GM19397 (cell line): ENCODE data around the gene RPTOR.

ENCODE experiments used
- ATAC-seq: cut with Tn5 transposase; IDR thresholded peaks from one replicate; pipeline ENCODE4 v1.9.1; 2021; ENCODE audit warnings: mild to moderate bottlenecking, moderate library complexity; ENCODE audit not compliant: unreplicated experiment

Gene RPTOR

GRCh38 chr17:80853076-80853475, 308.4 kb downstream of the RPTOR start:
- no peak for ATAC-seq

- ATAC-seq, result no peak
These were observed 309.6 kb downstream of the RPTOR start for GRCh38 chr17:80854220-80854619.

GRCh38 chr17:80855196-80855947, 310.7 kb downstream of the RPTOR start:
- ATAC-seq, result no peak

GRCh38 chr17:80855948-80856862, 311.6 kb downstream of the RPTOR start:
- peak; percentile 60 for ATAC-seq

- no peak for ATAC-seq
These were observed 312.5 kb downstream of the RPTOR start for GRCh38 chr17:80856863-80857755.

- ATAC-seq, result no peak
These were observed 313.1 kb downstream of the RPTOR start for GRCh38 chr17:80857756-80858171.

- ATAC-seq, result no peak
These were observed 313.8 kb downstream of the RPTOR start for GRCh38 chr17:80858301-80859001.

- ATAC-seq, result no peak
These were observed 314.6 kb downstream of the RPTOR start for GRCh38 chr17:80859002-80859941.

- no peak for ATAC-seq
These were observed 315.5 kb downstream of the RPTOR start for GRCh38 chr17:80860101-80860671.

- ATAC-seq, result no peak
These were observed 316.2 kb downstream of the RPTOR start for GRCh38 chr17:80860703-80861417.

GRCh38 chr17:80861418-80861815, 316.8 kb downstream of the RPTOR start:
- ATAC-seq, result no peak

- ATAC-seq, result no peak
These were observed 317.3 kb downstream of the RPTOR start for GRCh38 chr17:80861892-80862291.

- no peak for ATAC-seq
These were observed 317.9 kb downstream of the RPTOR start for GRCh38 chr17:80862481-80862961.

- no peak for ATAC-seq
These were observed 318.3 kb downstream of the RPTOR start for GRCh38 chr17:80862978-80863377.

- ATAC-seq, result no peak
These were observed 319.0 kb downstream of the RPTOR start for GRCh38 chr17:80863626-80864025.

GRCh38 chr17:80864751-80865150, 320.1 kb downstream of the RPTOR start:
- no peak for ATAC-seq

GRCh38 chr17:80866050-80866793, 321.6 kb downstream of the RPTOR start:
- no peak for ATAC-seq
